Left ventricle myocardium inferior (tissue), 1 donor: Measurements from ENCODE around the gene TECPR2. TPM values are rescaled to one million over a fixed set of nuclear protein-coding genes. Genes with fewer than 3 reads are reported as not detected.
A peak's percentile ranks its signal among the peaks of the same experiment; 100 is the strongest.
"Not testable (repeated sequence)": the region's sequence is repeated elsewhere in the genome, so short reads cannot be mapped to it uniquely, and the experiment has no call there.

Source experiments
- DNase-seq: peaks from one replicate; pipeline ENCODE4 v3.0.0-alpha.2; 2020
- H3K27ac ChIP-seq: fragments of 200-600 bp; replicated peaks from 2 replicates; pipeline ENCODE4 v1.8.0; 2021
- H3K27me3 ChIP-seq: fragments of 200-600 bp; 2 replicates; pipeline ENCODE4 v1.8.0; 2021; ENCODE audit warnings: low read depth
- H3K36me3 ChIP-seq: fragments of 200-600 bp; 2 replicates; pipeline ENCODE4 v1.8.0; 2021
- H3K4me1 ChIP-seq: fragments of 200-600 bp; 2 replicates; pipeline ENCODE4 v1.8.0; 2021
- H3K4me3 ChIP-seq: fragments of 200-600 bp; 2 replicates; pipeline ENCODE4 v1.8.0; 2021; ENCODE audit warnings: mild to moderate bottlenecking, moderate library complexity
- H3K9me3 ChIP-seq: fragments of 200-600 bp; replicated peaks from 2 replicates; pipeline ENCODE4 v1.8.0; 2021
- intact Hi-C: fragments of 100-400 bp; cut with micrococcal nuclease; formaldehyde crosslinking; loops from one replicate; pipeline ENCODE4 v1.11.0; 2022
- total RNA-seq: library from RNA; stranded (reverse); fragmentation: NEBNext Ultra II Directional; extraction: Animal tissue kit (Norgen Biotek cat#: 25700); gene quantifications from one replicate; pipeline ENCODE4 v1.2.1, GENCODE V29; 2021
- TF ChIP-seq, protein P1 (sequence below): fragments of 200-600 bp; IDR thresholded peaks from 2 replicates; pipeline ENCODE4 v1.8.0; 2021; ENCODE audit warnings: antibody characterized with exemption, mild to moderate bottlenecking, borderline replicate concordance
- donor health status: DM: no; HTN: yes; CAD: no; lungs with severe emphysema.

The TECPR2 gene
- total RNA-seq, 1 donor from 2014 or later = 20.0 TPM

DNA sequence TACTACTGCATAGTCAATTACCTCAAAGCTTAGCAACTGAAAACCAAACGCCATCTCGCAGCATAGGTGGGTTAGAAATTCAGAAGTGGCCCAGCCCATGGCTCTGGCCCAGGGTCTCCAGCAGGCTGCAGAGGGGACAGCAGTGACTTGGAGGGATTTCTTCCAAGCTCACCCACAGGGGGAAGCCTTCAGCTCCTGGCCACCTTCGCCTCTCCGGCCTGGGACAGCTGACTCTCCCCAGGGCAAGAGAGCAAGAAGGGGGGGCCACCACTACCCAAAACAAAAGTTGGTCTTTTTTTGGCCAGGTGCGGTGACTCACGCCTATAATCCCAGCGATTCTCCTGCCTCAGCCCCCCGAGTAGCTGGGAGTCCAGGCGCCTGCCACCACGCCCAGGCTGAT is 179.0 kb downstream of the TECPR2 start:
- no peaks in the 10 kb centered on the region for H3K9me3 ChIP-seq
- H3K4me1 ChIP-seq = peaks cover 36% of the 10 kb centered on the region
- H3K4me3 ChIP-seq = no peak overlapping the region
- intact Hi-C loops = no loop called here
- peaks cover 51% of the 10 kb centered on the region for H3K27me3 ChIP-seq
- TF ChIP-seq, protein P1, sequence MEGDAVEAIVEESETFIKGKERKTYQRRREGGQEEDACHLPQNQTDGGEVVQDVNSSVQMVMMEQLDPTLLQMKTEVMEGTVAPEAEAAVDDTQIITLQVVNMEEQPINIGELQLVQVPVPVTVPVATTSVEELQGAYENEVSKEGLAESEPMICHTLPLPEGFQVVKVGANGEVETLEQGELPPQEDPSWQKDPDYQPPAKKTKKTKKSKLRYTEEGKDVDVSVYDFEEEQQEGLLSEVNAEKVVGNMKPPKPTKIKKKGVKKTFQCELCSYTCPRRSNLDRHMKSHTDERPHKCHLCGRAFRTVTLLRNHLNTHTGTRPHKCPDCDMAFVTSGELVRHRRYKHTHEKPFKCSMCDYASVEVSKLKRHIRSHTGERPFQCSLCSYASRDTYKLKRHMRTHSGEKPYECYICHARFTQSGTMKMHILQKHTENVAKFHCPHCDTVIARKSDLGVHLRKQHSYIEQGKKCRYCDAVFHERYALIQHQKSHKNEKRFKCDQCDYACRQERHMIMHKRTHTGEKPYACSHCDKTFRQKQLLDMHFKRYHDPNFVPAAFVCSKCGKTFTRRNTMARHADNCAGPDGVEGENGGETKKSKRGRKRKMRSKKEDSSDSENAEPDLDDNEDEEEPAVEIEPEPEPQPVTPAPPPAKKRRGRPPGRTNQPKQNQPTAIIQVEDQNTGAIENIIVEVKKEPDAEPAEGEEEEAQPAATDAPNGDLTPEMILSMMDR = no peak
- no peak for DNase-seq
- H3K27ac ChIP-seq = no peak overlapping the region
- no peaks in the 10 kb centered on the region for H3K36me3 ChIP-seq

DNA sequence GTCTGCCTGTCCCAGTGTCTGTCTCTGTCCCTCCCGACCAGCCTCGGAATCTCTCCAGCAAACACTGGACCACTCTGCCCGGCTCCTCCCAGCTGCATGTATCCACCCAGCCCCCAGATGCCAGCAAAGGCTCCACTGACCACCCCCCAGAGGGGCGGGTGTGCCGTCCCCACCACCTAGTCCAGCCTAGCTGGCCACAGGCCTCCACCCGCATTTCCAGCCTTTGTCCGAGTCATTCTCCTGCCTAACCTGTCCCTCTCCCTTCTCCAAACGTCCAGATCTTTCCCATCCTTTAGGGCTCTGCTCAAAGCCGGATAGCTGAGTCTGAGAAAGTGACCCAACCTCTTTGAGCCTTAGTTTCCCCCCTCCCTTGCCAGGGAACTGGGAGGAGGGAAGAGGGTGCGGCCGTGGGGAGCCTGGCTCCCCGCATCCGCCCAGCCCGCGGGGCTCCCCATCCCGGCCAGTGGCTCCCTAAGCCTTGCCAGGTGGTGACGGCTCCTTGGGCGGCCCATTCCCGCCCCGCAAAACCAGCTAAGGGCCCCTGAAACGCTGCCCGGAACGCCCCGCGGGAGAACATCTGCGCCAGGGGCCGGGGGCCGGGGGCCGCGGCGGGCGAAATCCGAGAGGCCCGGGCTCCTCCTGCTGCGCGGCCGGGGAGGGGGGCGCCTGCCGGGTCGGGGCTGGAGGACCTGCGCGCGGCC is 181.5 kb downstream of the TECPR2 start:
- Histone ChIP-seq H3K4me3 (peak overlapping the region; percentile 18), H3K36me3 (no peaks in the 10 kb centered on the region), H3K4me1 (peaks cover 32% of the 10 kb centered on the region), H3K27ac (no peak overlapping the region), H3K27me3 (peaks cover 66% of the 10 kb centered on the region), H3K9me3 (no peaks in the 10 kb centered on the region)
- intact Hi-C loops = no loop called here
- TF ChIP-seq, protein P1 = no peak
- no peak for DNase-seq

DNA sequence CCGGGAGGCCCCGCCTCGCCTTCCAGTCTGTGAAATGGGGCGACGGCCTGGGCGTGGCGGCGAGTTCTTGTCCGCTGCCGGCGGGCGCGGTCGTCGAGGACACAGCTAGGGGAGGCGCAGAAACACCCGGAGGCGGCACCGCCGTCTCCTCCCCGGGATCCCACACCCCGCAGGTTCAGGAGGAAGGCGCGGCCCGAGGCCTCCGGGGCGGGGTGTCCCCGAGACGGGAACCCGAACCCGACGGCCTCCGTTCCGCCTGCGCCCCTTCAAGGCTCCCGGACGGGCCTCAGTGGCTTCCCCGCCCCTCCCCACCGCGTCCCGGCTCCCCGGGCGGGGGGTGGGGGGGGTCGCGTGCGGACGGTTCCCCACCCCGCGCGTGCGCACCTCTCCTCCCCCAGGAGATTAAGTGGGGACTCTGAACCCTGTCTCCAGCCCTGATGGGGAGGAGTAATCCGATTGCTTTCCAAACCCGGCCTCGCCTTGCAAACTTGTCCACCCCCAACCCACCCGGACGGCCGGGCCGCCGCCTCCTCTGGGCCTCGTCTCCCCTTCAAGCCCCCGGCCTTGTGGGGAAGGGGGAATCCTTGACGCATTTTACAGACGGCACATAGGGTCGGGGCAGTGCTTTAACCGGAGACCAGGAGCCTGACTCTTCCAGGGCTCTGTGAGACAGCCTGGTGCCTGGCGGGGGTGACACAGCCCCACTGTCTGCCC is 182.2 kb downstream of the TECPR2 start:
- H3K27me3 ChIP-seq = peaks cover 61% of the 10 kb centered on the region
- TF ChIP-seq, protein P1 = no peak
- H3K9me3 ChIP-seq = no peaks in the 10 kb centered on the region
- DNase-seq = no peak
- intact Hi-C loops = no loop called here
- no peak overlapping the region for H3K27ac ChIP-seq
- H3K4me3 ChIP-seq = peak overlapping the region; percentile 18
- peaks cover 25% of the 10 kb centered on the region for H3K4me1 ChIP-seq
- H3K36me3 ChIP-seq = no peaks in the 10 kb centered on the region

DNA sequence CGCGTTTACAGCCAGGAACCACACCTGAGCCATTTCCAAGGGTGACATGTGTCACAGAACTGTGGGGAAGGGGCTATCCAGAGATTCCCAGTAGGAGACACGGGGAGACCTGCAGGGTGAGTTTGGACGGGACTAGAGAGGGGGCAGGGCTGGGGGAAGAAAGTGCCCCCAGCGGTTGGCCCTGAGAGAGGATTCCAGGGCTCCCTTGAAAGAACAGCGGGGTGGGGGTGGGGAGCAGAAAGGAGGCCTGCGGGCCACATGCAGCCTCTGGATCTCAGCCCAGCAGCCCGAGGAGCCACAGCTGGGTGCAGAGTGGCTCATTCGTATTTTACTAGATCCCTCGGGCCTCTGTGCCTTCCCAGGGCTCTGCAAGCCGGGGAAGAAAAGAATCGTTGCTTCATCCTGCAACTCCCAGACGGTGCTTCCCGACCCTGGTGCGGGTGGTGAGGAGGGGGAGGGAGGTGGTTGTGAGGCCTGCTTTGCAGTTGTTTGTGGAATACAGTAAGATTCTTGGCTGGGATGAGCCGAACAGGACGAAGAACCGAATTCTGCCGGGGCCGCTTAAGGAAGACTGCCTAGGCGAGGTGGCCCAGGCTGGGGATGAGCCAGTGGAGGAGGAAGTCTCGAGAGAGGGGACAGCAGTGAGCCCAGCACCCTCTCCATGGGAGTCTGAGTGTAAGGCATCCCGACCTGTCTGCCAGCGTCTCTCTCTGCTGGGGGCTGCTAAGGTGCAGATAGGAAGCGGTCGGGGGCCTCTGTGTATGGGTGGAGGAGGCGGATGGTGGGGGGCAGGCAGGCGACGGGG is 182.9 kb downstream of the TECPR2 start:
- intact Hi-C loops = no loop called here
- DNase-seq = no peak
- peaks cover 62% of the 10 kb centered on the region for H3K27me3 ChIP-seq
- peaks cover 19% of the 10 kb centered on the region for H3K4me1 ChIP-seq
- TF ChIP-seq, protein P1 = no peak
- no peak overlapping the region for H3K27ac ChIP-seq
- no peaks in the 10 kb centered on the region for H3K9me3 ChIP-seq
- H3K4me3 ChIP-seq = no peak overlapping the region
- no peaks in the 10 kb centered on the region for H3K36me3 ChIP-seq

DNA sequence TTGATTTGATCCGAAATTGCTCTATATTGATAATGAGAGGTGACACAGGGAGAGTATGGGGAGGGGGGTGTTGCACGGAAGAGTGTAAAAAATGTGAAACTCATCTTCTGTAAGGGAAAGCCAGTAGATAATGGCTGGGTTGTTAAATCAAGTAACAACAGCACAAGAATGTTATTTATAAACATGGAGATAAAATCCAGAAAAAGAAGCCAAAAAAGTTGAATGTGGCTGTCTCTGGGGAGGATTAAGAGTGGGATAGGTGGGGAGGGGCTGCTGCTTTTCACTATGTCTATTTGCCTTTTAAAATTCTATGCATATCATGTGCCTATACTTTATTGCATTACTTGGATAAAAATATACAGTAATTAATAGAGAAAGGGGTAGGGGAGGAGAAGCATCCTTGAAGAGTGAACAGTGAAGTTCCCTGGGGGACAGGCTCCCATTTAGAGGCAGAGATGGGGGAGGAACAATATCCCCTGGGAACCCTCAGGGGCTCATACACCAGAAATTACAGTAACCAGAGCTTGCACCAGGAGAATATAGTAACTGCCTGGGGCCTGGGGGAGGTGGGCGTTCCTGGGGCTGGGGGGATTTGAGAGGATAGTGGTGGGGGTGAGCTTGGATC is 186.0 kb downstream of the TECPR2 start:
- H3K36me3 ChIP-seq = no peaks in the 10 kb centered on the region
- TF ChIP-seq, protein P1 = no peak
- peaks cover 51% of the 10 kb centered on the region for H3K27me3 ChIP-seq
- DNase-seq = no peak
- no peak overlapping the region for H3K27ac ChIP-seq
- no peaks in the 10 kb centered on the region for H3K9me3 ChIP-seq
- no peak overlapping the region for H3K4me3 ChIP-seq
- peaks cover 19% of the 10 kb centered on the region for H3K4me1 ChIP-seq
- intact Hi-C loops = no loop called here

DNA sequence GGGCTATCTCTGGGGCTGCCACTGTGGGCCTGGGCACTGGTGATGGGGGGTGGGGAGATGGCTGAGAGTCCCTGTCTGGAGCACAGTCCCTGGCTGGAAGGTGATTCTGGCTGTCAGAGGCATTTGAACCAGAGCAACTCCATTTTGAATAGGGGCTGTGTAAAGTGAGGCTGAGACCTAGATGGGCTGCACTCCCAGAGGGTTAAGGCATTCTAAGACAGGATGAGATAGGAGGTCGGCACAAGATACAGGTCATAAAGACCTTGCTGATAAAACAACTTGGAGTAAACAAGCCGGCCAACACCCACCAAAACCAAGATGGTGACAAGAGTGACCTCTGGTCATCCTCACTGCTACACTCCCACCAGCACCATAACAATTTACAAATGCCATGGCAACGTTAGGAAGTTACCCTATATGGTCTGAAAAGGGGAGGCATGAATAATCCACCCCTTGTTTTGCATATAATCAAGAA is 188.2 kb downstream of the TECPR2 start:
- Histone ChIP-seq H3K4me1 (peaks cover 10% of the 10 kb centered on the region), H3K27me3 (peaks cover 28% of the 10 kb centered on the region)
- H3K4me3 ChIP-seq, H3K27ac ChIP-seq, intact Hi-C loops, H3K36me3 ChIP-seq, H3K9me3 ChIP-seq, DNase-seq: not testable (repeated sequence)
